SKM-1 treated with dmso at 0.1 percent for 144 hours (cell line): ENCODE results near the gene SCAPER.

ENCODE experiments used
- DNase-seq: peaks from one replicate; lab custom pipeline; 2025; ENCODE audit not compliant: unreplicated experiment; lab: John Stamatoyannopoulos, UW

Gene SCAPER

GRCh38 chr15:76905013-76905839 lies at the start of gene SCAPER:
SCAPER (minus strand) TSS chr15:76905340; CDS start chr15:76883817, 21,523 bp downstream.
- DNase-seq, result peak; percentile 84

GRCh38 chr15:76954744-76955143 lies 49.6 kb upstream of the SCAPER start:
- DNase-seq, result no peak

GRCh38 chr15:76953913-76954312 lies 48.8 kb upstream of the SCAPER start:
- no peak for DNase-seq

GRCh38 chr15:76951220-76951619 lies 46.1 kb upstream of the SCAPER start:
- DNase-seq, result no peak

GRCh38 chr15:76947454-76947853 lies 42.3 kb upstream of the SCAPER start:
- no peak for DNase-seq

GRCh38 chr15:76945494-76946093 lies 40.5 kb upstream of the SCAPER start:
- no peak for DNase-seq

GRCh38 chr15:76942331-76942730 lies 37.2 kb upstream of the SCAPER start:
- DNase-seq, result no peak

GRCh38 chr15:76941636-76942035 lies 36.5 kb upstream of the SCAPER start:
- no peak for DNase-seq

- no peak for DNase-seq
Measured at GRCh38 chr15:76939715-76940114, 34.6 kb upstream of the SCAPER start.

- DNase-seq, result no peak
Measured at GRCh38 chr15:76938752-76939151, 33.6 kb upstream of the SCAPER start.

GRCh38 chr15:76936671-76937070 lies 31.5 kb upstream of the SCAPER start:
- DNase-seq, result no peak

- no peak for DNase-seq
Measured at GRCh38 chr15:76935620-76936019, 30.5 kb upstream of the SCAPER start.

- no peak for DNase-seq
Measured at GRCh38 chr15:76932135-76932966, 27.2 kb upstream of the SCAPER start.

- DNase-seq, result peak; percentile 94
Measured at GRCh38 chr15:76931397-76932134, 26.4 kb upstream of the SCAPER start, which contains the start of gene RCN2. RCN2 (plus strand) TSS chr15:76931749; CDS start chr15:76931842, 93 bp downstream.

GRCh38 chr15:76930831-76931396 lies 25.8 kb upstream of the SCAPER start:
- no peak for DNase-seq

GRCh38 chr15:76929011-76929760 lies 24.0 kb upstream of the SCAPER start:
- no peak for DNase-seq

GRCh38 chr15:76928201-76928600 lies 23.1 kb upstream of the SCAPER start:
- no peak for DNase-seq

GRCh38 chr15:76916369-76916768 lies 11.2 kb upstream of the SCAPER start:
- DNase-seq, result no peak

GRCh38 chr15:76913737-76914136 lies 8.6 kb upstream of the SCAPER start:
- no peak for DNase-seq

- DNase-seq, result no peak
Measured at GRCh38 chr15:76912430-76912829, 7.3 kb upstream of the SCAPER start.
